DOHH2 (cell line): Measurements from ENCODE around the gene NBEA.

Source experiments
- H3F3A ChIP-seq: fragments of 200-600 bp; sonication (generic), shearing (Covaris generic); 2 replicates; pipeline ENCODE4 v1.6.0; 2016; ENCODE audit warnings: antibody characterized with exemption, mild to moderate bottlenecking; ENCODE audit not compliant: control insufficient read depth, insufficient read depth
- H3K27ac ChIP-seq: fragments of 200-600 bp; sonication (generic); 2 replicates; pipeline ENCODE4 v1.5.1; 2014; ENCODE audit warnings: low read depth, mild to moderate bottlenecking, low read length, moderate library complexity
- H3K27me3 ChIP-seq: fragments of 200-600 bp; sonication (generic); 2 replicates; pipeline ENCODE4 v1.6.1; 2014; ENCODE audit warnings: mild to moderate bottlenecking, low read length, mixed read lengths; ENCODE audit not compliant: control insufficient read depth
- H3K36me3 ChIP-seq: fragments of 200-600 bp; sonication (generic); 2 replicates; pipeline ENCODE4 v1.6.1; 2014; ENCODE audit warnings: mild to moderate bottlenecking, low read length, moderate library complexity, mixed read lengths; ENCODE audit not compliant: control insufficient read depth
- H3K4me1 ChIP-seq: fragments of 200-600 bp; sonication (generic); 2 replicates; pipeline ENCODE4 v1.6.1; 2014; ENCODE audit warnings: mild to moderate bottlenecking, low read length, mixed read lengths; ENCODE audit not compliant: control insufficient read depth
- H3K4me2 ChIP-seq: fragments of 200-600 bp; sonication (generic); 2 replicates; pipeline ENCODE4 v1.6.0; 2014; ENCODE audit warnings: mild to moderate bottlenecking, low read length, moderate library complexity
- H3K4me3 ChIP-seq: fragments of 200-600 bp; sonication (generic); 2 replicates; pipeline ENCODE4 v1.5.1; 2014; ENCODE audit warnings: mild to moderate bottlenecking, low read length, mixed read lengths
- H3K79me2 ChIP-seq: fragments of 200-600 bp; sonication (generic); 2 replicates; pipeline ENCODE4 v1.6.1; 2014; ENCODE audit warnings: mild to moderate bottlenecking, low read length, mixed read lengths; ENCODE audit not compliant: control insufficient read depth
- H3K9me2 ChIP-seq: fragments of 200-600 bp; sonication (generic); replicated peaks from 2 replicates; pipeline ENCODE4 v1.6.1; 2014; ENCODE audit warnings: mild to moderate bottlenecking, low read length, mixed read lengths; ENCODE audit not compliant: control insufficient read depth
- H3K9me3 ChIP-seq: fragments of 200-600 bp; sonication (generic); 2 replicates; pipeline ENCODE4 v1.6.1; 2014; ENCODE audit warnings: antibody characterized with exemption, low read length, mixed read lengths; ENCODE audit not compliant: control insufficient read depth, insufficient read depth
- H4K20me1 ChIP-seq: fragments of 200-600 bp; sonication (generic); 2 replicates; pipeline ENCODE4 v1.6.0; 2014; ENCODE audit warnings: low read depth, mild to moderate bottlenecking, antibody characterized with exemption, low read length, moderate library complexity; ENCODE audit not compliant: control insufficient read depth, insufficient read depth
- EZH2phosphoT487 ChIP-seq: fragments of 200-600 bp; sonication (generic); IDR thresholded peaks from 2 replicates; pipeline ENCODE4 v1.6.1; 2017; ENCODE audit warnings: borderline replicate concordance, mild to moderate bottlenecking, antibody characterized with exemption, low read length, moderate library complexity, mixed read lengths
- TF ChIP-seq, protein P1 (sequence below): fragments of 200-600 bp; sonication (generic); IDR thresholded peaks from one replicate; pipeline ENCODE4 v1.5.1; 2014; ENCODE audit warnings: antibody characterized with exemption, mild to moderate bottlenecking, low read depth, low read length; ENCODE audit not compliant: poor library complexity, severe bottlenecking

Gene NBEA

DNA sequence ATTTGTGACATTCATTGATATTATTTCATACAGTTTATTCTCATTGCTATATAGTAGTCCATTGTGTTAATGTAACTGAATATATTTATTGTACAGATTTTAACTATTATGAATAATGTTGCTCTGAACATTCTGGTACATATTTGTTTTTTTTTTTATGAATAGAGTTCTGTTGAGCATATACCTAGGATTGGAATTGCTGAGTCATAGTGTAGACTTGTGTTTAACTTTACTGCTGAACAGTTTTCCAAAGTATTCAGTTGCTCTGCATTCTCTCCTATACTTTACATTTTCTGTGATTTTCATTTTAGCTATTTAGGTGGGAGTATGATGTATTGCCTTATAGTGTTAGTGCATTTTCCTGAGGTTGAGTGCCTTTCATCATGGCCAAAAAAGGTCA, 436.9 kb downstream of the NBEA start:
- Histone ChIP-seq H3K9me2 (no peaks in the 10 kb centered on the region), H3K27me3 (no peaks in the 10 kb centered on the region), H3K36me3 (no peaks in the 10 kb centered on the region), H3F3A (no peaks in the 10 kb centered on the region), H3K4me3 (no peak overlapping the region), H3K27ac (no peak overlapping the region), H4K20me1 (no peaks in the 10 kb centered on the region), H3K4me1 (no peaks in the 10 kb centered on the region), H3K79me2 (no peaks in the 10 kb centered on the region), H3K9me3 (no peaks in the 10 kb centered on the region), H3K4me2 (no peak overlapping the region)
- TF ChIP-seq, protein P1, sequence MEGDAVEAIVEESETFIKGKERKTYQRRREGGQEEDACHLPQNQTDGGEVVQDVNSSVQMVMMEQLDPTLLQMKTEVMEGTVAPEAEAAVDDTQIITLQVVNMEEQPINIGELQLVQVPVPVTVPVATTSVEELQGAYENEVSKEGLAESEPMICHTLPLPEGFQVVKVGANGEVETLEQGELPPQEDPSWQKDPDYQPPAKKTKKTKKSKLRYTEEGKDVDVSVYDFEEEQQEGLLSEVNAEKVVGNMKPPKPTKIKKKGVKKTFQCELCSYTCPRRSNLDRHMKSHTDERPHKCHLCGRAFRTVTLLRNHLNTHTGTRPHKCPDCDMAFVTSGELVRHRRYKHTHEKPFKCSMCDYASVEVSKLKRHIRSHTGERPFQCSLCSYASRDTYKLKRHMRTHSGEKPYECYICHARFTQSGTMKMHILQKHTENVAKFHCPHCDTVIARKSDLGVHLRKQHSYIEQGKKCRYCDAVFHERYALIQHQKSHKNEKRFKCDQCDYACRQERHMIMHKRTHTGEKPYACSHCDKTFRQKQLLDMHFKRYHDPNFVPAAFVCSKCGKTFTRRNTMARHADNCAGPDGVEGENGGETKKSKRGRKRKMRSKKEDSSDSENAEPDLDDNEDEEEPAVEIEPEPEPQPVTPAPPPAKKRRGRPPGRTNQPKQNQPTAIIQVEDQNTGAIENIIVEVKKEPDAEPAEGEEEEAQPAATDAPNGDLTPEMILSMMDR = no peak
- TF ChIP-seq EZH2phosphoT487 = no peak

DNA sequence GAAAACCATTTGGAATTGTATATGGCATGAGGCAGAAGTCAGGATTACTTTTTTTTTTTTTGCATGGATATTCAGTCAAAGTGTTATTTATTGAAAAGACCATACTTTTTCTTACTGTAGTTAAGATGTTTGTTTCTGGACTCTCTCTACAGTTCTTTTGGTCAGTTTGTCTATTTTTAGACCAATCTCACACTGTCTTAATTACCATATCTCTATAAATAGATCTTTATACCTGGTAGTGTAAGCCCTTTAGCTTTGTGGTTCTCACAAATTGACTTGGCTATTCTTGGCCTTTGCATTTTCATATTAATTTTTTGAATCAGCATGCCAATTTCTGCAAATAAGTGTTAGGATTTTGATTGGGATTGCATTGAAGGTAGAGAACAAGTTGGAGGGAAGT, 437.6 kb downstream of the NBEA start:
- H3K9me3 ChIP-seq = no peaks in the 10 kb centered on the region
- H4K20me1 ChIP-seq = no peaks in the 10 kb centered on the region
- no peak overlapping the region for H3K4me3 ChIP-seq
- H3K4me2 ChIP-seq = no peak overlapping the region
- H3K27ac ChIP-seq = no peak overlapping the region
- H3K36me3 ChIP-seq = no peaks in the 10 kb centered on the region
- H3K4me1 ChIP-seq = no peaks in the 10 kb centered on the region
- no peaks in the 10 kb centered on the region for H3K9me2 ChIP-seq
- H3K79me2 ChIP-seq = no peaks in the 10 kb centered on the region
- TF ChIP-seq, protein P1 = no peak
- TF ChIP-seq EZH2phosphoT487 = no peak
- no peaks in the 10 kb centered on the region for H3K27me3 ChIP-seq
- no peaks in the 10 kb centered on the region for H3F3A ChIP-seq

DNA sequence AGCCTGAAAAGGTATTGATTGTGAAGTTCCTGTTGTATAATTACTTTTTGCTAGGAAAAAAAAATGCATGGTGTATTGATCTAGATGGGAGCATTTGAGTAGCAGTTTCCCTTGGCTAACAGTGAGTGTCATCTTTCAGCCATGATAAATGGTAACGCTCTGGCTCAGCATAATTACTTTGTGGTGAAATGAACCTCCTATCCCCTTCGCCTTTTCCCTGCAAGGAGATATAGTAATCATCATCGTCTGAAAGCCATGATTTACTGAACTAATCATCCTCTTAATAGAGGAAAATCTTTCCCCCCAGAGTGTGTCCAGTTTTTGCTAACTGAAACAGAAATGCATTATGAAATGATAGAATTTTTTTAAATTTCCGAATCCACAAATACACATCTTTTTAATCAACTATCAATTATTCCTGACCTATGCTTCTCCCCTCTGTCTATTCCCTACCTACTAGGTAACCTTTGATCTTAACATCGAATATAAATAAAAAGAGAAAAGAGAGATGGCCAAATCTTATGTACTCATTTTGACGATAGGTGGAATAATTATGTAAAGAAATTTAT, 445.7 kb downstream of the NBEA start:
- Histone ChIP-seq H3F3A (no peaks in the 10 kb centered on the region), H3K27ac (no peak overlapping the region), H3K4me2 (no peak overlapping the region), H4K20me1 (no peaks in the 10 kb centered on the region), H3K4me1 (no peaks in the 10 kb centered on the region), H3K27me3 (no peaks in the 10 kb centered on the region), H3K36me3 (no peaks in the 10 kb centered on the region), H3K79me2 (no peaks in the 10 kb centered on the region), H3K9me2 (no peaks in the 10 kb centered on the region; the same call in 1 of the 2 replicates), H3K9me3 (no peaks in the 10 kb centered on the region), H3K4me3 (no peak overlapping the region)
- TF ChIP-seq EZH2phosphoT487 = no peak
- TF ChIP-seq, protein P1 = no peak
